GM18502 (cell line): ENCODE data around the gene GMPPA.

ENCODE experiments used
- ATAC-seq: cut with Tn5 transposase; IDR thresholded peaks from one replicate; pipeline ENCODE4 v1.9.1; 2021; ENCODE audit warnings: mild to moderate bottlenecking; ENCODE audit not compliant: unreplicated experiment, poor library complexity

The GMPPA gene

GRCh38 chr2:219515874-219516629 is 17.4 kb downstream of the GMPPA start:
- ATAC-seq, result no peak

- no peak for ATAC-seq
Observed at GRCh38 chr2:219516888-219517287, 18.2 kb downstream of the GMPPA start.

- no peak for ATAC-seq
Observed at GRCh38 chr2:219517954-219518778, 19.5 kb downstream of the GMPPA start.

- no peak for ATAC-seq
Observed at GRCh38 chr2:219519526-219519916, 20.8 kb downstream of the GMPPA start.

- no peak for ATAC-seq
Observed at GRCh38 chr2:219520079-219520478, 21.4 kb downstream of the GMPPA start.

- no peak for ATAC-seq
Observed at GRCh38 chr2:219521066-219521880, 22.6 kb downstream of the GMPPA start.

GRCh38 chr2:219522111-219523030 is 23.7 kb downstream of the GMPPA start:
- no peak for ATAC-seq

- no peak for ATAC-seq
Observed at GRCh38 chr2:219523031-219523671, 24.5 kb downstream of the GMPPA start.

GRCh38 chr2:219524817-219525216 is 26.1 kb downstream of the GMPPA start:
- ATAC-seq, result no peak

GRCh38 chr2:219525533-219526232 is 27.0 kb downstream of the GMPPA start:
- no peak for ATAC-seq

GRCh38 chr2:219526320-219527075 is 27.8 kb downstream of the GMPPA start:
- no peak for ATAC-seq

GRCh38 chr2:219527076-219527394 is 28.3 kb downstream of the GMPPA start:
- no peak for ATAC-seq

GRCh38 chr2:219527472-219527871 is 28.8 kb downstream of the GMPPA start:
- no peak for ATAC-seq

GRCh38 chr2:219530048-219530963 is 31.6 kb downstream of the GMPPA start:
- ATAC-seq, result peak; percentile 91

- ATAC-seq, result no peak
Observed at GRCh38 chr2:219531639-219532377, 33.1 kb downstream of the GMPPA start.

- ATAC-seq, result no peak
Observed at GRCh38 chr2:219532378-219532649, 33.6 kb downstream of the GMPPA start.
